GM12873 (cell line): ENCODE data around the gene CDK18.

ENCODE experiments used
- CTCF ChIP-seq: IDR thresholded peaks from 2 replicates; pipeline ENCODE4 v1.5.1; 2012; ENCODE audit warnings: low read depth, mild to moderate bottlenecking, moderate library complexity, low read length, control low read depth; ENCODE audit not compliant: insufficient read depth; ENCODE audit errors: missing control alignments

CDK18 gene

GRCh38 chr1:205465392-205465791, 39.1 kb upstream of the CDK18 start:
- no peak for TF ChIP-seq CTCF

- TF ChIP-seq CTCF: no peak
These were observed 37.8 kb upstream of the CDK18 start for GRCh38 chr1:205466595-205467220.

GRCh38 chr1:205470131-205470530, 34.3 kb upstream of the CDK18 start:
- TF ChIP-seq CTCF: no peak

GRCh38 chr1:205472737-205473441, 31.6 kb upstream of the CDK18 start:
- TF ChIP-seq CTCF: no peak

GRCh38 chr1:205473475-205473874, 31.0 kb upstream of the CDK18 start:
- no peak for TF ChIP-seq CTCF

GRCh38 chr1:205473966-205474365, 30.5 kb upstream of the CDK18 start:
- no peak for TF ChIP-seq CTCF

- TF ChIP-seq CTCF: no peak
These were observed 29.9 kb upstream of the CDK18 start for GRCh38 chr1:205474571-205474970.
